HCT116 (cell line): ENCODE measurements around the gene SORCS2. TPM values are rescaled to one million over a fixed set of nuclear protein-coding genes. Genes with fewer than 3 reads are reported as not detected.

Experiments
- ATAC-seq: fragments of 200-7000 bp; cut with Tn5 transposase; 2 replicates; pipeline ENCODE4 v1.9.1; 2020; ENCODE audit warnings: mild to moderate bottlenecking, moderate library complexity
- BruUV-seq: library from RNA; stranded (reverse); fragments of 400-500 nt; replicated peaks from 2 replicates; lab custom pipeline; 2021; lab: Mats Ljungman, UMichigan
- CTCF ChIA-PET: fragments of 300-600 bp; sonication (Branson Sonifier 250); formaldehyde crosslinking; loops from one replicate; lab custom pipeline; 2021; ENCODE audit warnings: antibody characterized with exemption; lab: Charles Lee
- POLR2A ChIA-PET: fragments of 300-600, 350-600 bp; sonication (Branson Sonifier 250); formaldehyde crosslinking; loops from one replicate; lab custom pipeline; 2021; ENCODE audit warnings: antibody characterized with exemption; lab: Charles Lee
- RAD21 ChIA-PET, 2 experiments: fragments of 300-600 bp; sonication (Branson Sonifier 250); formaldehyde crosslinking; loops; one replicate each; lab custom pipeline; 2023; ENCODE audit warnings: low total read pairs in 2 of 2; ENCODE audit not compliant: uncharacterized antibody in 2 of 2, unreplicated experiment in 2 of 2, low non-redundant PET in 1 of 2; lab: Charles Lee
- DNase-seq: peaks from one replicate; pipeline ENCODE4 v3.0.0-alpha.2; 2010; ENCODE audit warnings: low read depth, low spot score
- H2AFZ ChIP-seq: fragments of 200-600 bp; shearing (Covaris generic), sonication (generic); 2 replicates; pipeline ENCODE4 v1.6.1; 2017; ENCODE audit warnings: low read depth, mixed run types, mixed read lengths, antibody characterized with exemption, low read length; ENCODE audit not compliant: poor library complexity, severe bottlenecking
- H3K27ac ChIP-seq: 2 replicates; pipeline ENCODE4 v1.5.1; 2012; ENCODE audit warnings: low read depth, low read length
- H3K27me3 ChIP-seq: fragments of 200-600 bp; sonication (generic); 2 replicates; pipeline ENCODE4 v1.6.1; 2016; ENCODE audit warnings: mixed run types, low read length, mixed read lengths; ENCODE audit not compliant: insufficient read depth
- H3K36me3 ChIP-seq, 2 experiments: fragments of 200-500 bp in 1 of 2; fragments of 200-600 bp in 1 of 2; sonication (Bioruptor generic) in 1 of 2; sonication (generic) in 1 of 2; 2 replicates each; pipeline versions ENCODE4 v1.5.1 to v1.6.1; 2014 to 2016; ENCODE audit warnings: low read length in 2 of 2, inconsistent platforms in 1 of 2, mixed read lengths in 1 of 2, mixed run types in 1 of 2; ENCODE audit not compliant: insufficient read depth in 2 of 2, control insufficient read depth in 1 of 2
- H3K4me1 ChIP-seq, 2 experiments: fragments of 200-600 bp in 1 of 2; sonication (generic) in 1 of 2; 2 replicates each; pipeline versions ENCODE4 v1.5.1 to v1.6.1; 2012 to 2017; ENCODE audit warnings: low read length in 2 of 2, inconsistent platforms in 1 of 2, mild to moderate bottlenecking in 1 of 2, mixed read lengths in 1 of 2, mixed run types in 1 of 2, moderate library complexity in 1 of 2; ENCODE audit not compliant: insufficient read depth in 2 of 2, control insufficient read depth in 1 of 2
- H3K4me2 ChIP-seq: fragments of 200-600 bp; sonication (generic); 2 replicates; pipeline ENCODE4 v1.6.1; 2017; ENCODE audit warnings: mixed run types, low read length, mixed read lengths
- H3K4me3 ChIP-seq, 2 experiments: fragments of 200-600 bp in 1 of 2; sonication (generic) in 1 of 2; replicated peaks in 1 of 2; 2 replicates each; pipeline ENCODE4 v1.5.1; 2011 to 2016; ENCODE audit warnings: low read length in 2 of 2, control low read depth in 1 of 2, low read depth in 1 of 2, mild to moderate bottlenecking in 1 of 2, mixed read lengths in 1 of 2, mixed run types in 1 of 2
- H3K79me2 ChIP-seq: fragments of 200-600 bp; sonication (generic); 2 replicates; pipeline ENCODE4 v1.6.1; 2017; ENCODE audit warnings: mild to moderate bottlenecking, mixed run types, low read length, moderate library complexity, mixed read lengths; ENCODE audit not compliant: insufficient read depth
- H3K9ac ChIP-seq: fragments of 200-600 bp; sonication (generic); 2 replicates; pipeline ENCODE4 v1.6.1; 2016; ENCODE audit warnings: low read length, mixed read lengths
- H3K9me2 ChIP-seq: fragments of 200-600 bp; sonication (generic), shearing (Covaris generic); 2 replicates; pipeline ENCODE4 v1.6.1; 2017; ENCODE audit warnings: mixed run types, mild to moderate bottlenecking, moderate library complexity; ENCODE audit not compliant: insufficient read depth
- H3K9me3 ChIP-seq, 2 experiments: fragments of 200-500 bp in 1 of 2; fragments of 200-600 bp in 1 of 2; sonication (Bioruptor generic) in 1 of 2; sonication (generic) in 1 of 2; 2 replicates each; pipeline ENCODE4 v1.6.1; 2014 to 2017; ENCODE audit warnings: low read length in 2 of 2, mixed read lengths in 2 of 2, inconsistent platforms in 1 of 2, low read depth in 1 of 2, mild to moderate bottlenecking in 1 of 2, mixed run types in 1 of 2, moderate library complexity in 1 of 2; ENCODE audit not compliant: control insufficient read depth in 1 of 2, insufficient read depth in 1 of 2
- H4K20me1 ChIP-seq: fragments of 200-600 bp; sonication (generic), shearing (Covaris generic); 2 replicates; pipeline ENCODE4 v1.6.1; 2017; ENCODE audit warnings: mixed run types, mild to moderate bottlenecking, moderate library complexity; ENCODE audit not compliant: insufficient read depth
- CBX3 ChIP-seq: IDR thresholded peaks from 2 replicates; pipeline ENCODE4 v1.6.1; 2012; ENCODE audit warnings: low read depth
- CEBPB ChIP-seq: IDR thresholded peaks from 2 replicates; pipeline ENCODE4 v1.6.1; 2012; ENCODE audit warnings: low read depth
- FOSL1 ChIP-seq: IDR thresholded peaks from 2 replicates; pipeline ENCODE4 v1.6.1; 2012; ENCODE audit warnings: low read depth
- JUND ChIP-seq: IDR thresholded peaks from 2 replicates; pipeline ENCODE4 v1.6.1; 2012
- MAX ChIP-seq: IDR thresholded peaks from 2 replicates; pipeline ENCODE4 v1.6.1; 2012
- POLR2A ChIP-seq: IDR thresholded peaks from 2 replicates; pipeline ENCODE4 v1.7.0; 2011; ENCODE audit warnings: borderline replicate concordance; ENCODE audit not compliant: insufficient read depth, insufficient read length; ENCODE audit errors: extremely low read depth
- SIN3A ChIP-seq: IDR thresholded peaks from 2 replicates; pipeline ENCODE4 v1.6.1; 2012; ENCODE audit warnings: low read depth
- SP1 ChIP-seq: IDR thresholded peaks from 2 replicates; pipeline ENCODE4 v1.6.1; 2012; ENCODE audit warnings: low read depth
- SRF ChIP-seq: IDR thresholded peaks from 2 replicates; pipeline ENCODE4 v1.6.1; 2012; ENCODE audit warnings: low read depth
- ZBTB33 ChIP-seq: IDR thresholded peaks from 2 replicates; pipeline ENCODE4 v1.6.1; 2011; ENCODE audit warnings: mild to moderate bottlenecking, low read length, moderate library complexity; ENCODE audit not compliant: insufficient replicate concordance; ENCODE audit errors: extremely low read depth
- ZFX ChIP-seq: fragments of 450-650 bp; IDR thresholded peaks from 2 replicates; pipeline ENCODE4 v1.6.1; 2017
- ZNF274 ChIP-seq: fragments of 200-500 bp; sonication (Bioruptor generic); IDR thresholded peaks from 2 replicates; pipeline ENCODE4 v1.6.1; 2014; ENCODE audit warnings: mild to moderate bottlenecking, low read depth, low read length, inconsistent platforms
- intact Hi-C: fragments of 100-400 bp; cut with micrococcal nuclease; formaldehyde crosslinking; loops from 2 replicates; pipeline ENCODE4 v1.10.0; 2022
- total RNA-seq: library from RNA; stranded (reverse); gene quantifications from one replicate; pipeline ENCODE4 v1.2.1, GENCODE V29; 2021; ENCODE audit not compliant: unreplicated experiment

SORCS2 gene
- total RNA-seq, 1 experiment from 2014 or later: 0.37 TPM

GRCh38 chr4:7287918-7288280 is 95.6 kb downstream of the SORCS2 start (continued):
- no peak for TF ChIP-seq ZNF274
- TF ChIP-seq CBX3: no peak
- no peak for TF ChIP-seq SRF

DNA sequence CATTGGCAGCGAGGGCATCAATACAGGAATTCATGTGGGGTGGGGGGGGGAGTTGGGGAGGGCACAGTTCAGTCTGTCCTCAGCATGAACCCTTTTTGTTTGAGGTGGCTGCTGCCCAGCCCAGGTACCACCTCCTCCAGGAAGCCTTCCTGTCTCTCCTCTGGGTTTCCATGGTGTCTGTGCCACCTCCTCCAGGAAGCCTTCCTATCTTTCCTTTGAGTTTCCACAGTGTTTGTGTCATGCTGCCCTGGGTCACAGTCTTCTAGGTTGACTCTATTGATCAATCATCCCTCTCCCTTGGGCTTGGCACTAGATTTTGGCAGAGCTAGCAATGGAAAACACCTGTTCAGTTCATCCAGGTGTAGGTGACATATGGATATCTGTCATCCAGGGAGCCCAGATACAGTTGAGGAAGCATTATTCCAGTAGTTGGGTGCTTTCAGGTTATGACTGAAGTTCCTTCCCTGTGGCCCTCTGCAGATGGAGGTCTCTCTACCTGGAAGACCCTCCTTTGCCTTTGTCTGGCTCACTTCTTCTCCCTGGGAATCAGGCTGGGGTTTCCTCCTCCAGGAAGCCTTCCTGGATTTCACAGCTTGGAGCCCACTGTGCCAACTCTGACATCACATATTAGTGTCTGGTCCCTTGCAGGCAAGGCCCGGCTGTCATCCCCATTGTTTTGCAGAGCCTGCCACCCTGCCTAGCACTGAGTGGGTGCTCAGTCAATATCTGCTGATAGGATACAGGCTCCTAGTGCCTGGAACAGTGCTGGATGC is 96.6 kb downstream of the SORCS2 start:
- no TSS peak for BruUV-seq
- Histone ChIP-seq H3K4me2 (no peak overlapping the region), H4K20me1 (no peaks in the 10 kb centered on the region), H3K36me3 (no peaks in the 10 kb centered on the region), H3K27ac (no peak overlapping the region), H3K4me1 (no peaks in the 10 kb centered on the region)
- intact Hi-C loops: no loop called here
- CTCF ChIA-PET: no interaction called here
- no peak for TF ChIP-seq POLR2A
- TF ChIP-seq, all 23 proteins: peak for 0
- Histone ChIP-seq H3K27me3 (peaks cover 5% of the 10 kb centered on the region; the same call in 1 of the 2 replicates), H3K9me3 (no peaks in the 10 kb centered on the region), H3K9me2 (no peaks in the 10 kb centered on the region), H2AFZ (no peak overlapping the region), H3K79me2 (no peaks in the 10 kb centered on the region), H3K4me3 (no peak overlapping the region), H3K9ac (no peak overlapping the region)
- RAD21 ChIA-PET: no interaction called here
- ATAC-seq: no peak
- no peak for DNase-seq
- POLR2A ChIA-PET: no interaction called here

DNA sequence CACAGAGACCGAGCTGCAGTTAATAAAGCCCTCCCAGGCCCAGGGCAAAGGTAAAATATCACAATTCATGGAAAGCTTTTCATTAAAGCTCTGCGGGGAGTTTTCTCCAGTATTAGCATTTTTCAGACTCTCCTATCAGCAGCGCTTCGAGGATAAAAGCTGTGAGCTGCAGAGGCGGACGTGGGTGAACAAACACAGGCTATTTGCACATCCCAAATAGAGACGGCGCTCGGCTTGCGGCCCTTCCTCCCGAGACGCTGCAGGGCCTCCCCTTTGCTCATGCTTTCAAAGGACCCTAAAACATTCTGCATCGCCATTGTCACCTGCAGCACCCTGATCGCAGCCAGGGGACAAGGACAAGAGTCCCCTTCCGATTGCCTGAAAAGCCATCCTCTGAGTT is 97.3 kb downstream of the SORCS2 start:
- no peaks in the 10 kb centered on the region for H3K4me1 ChIP-seq
- H3K4me3 ChIP-seq: no peak overlapping the region
- DNase-seq (no peak), ATAC-seq (no peak)
- H2AFZ ChIP-seq: no peak overlapping the region
- H3K36me3 ChIP-seq: no peaks in the 10 kb centered on the region
- ChIA-PET CTCF (no interaction called here), RAD21 (no interaction called here), POLR2A (no interaction called here)
- H4K20me1 ChIP-seq: no peaks in the 10 kb centered on the region
- no peak overlapping the region for H3K27ac ChIP-seq
- intact Hi-C loops: no loop called here
- BruUV-seq: no TSS peak
- H3K27me3 ChIP-seq: peaks cover 5% of the 10 kb centered on the region; the same call in 1 of the 2 replicates
- no peaks in the 10 kb centered on the region for H3K79me2 ChIP-seq
- no peak overlapping the region for H3K4me2 ChIP-seq
- H3K9ac ChIP-seq: no peak overlapping the region
- no peaks in the 10 kb centered on the region for H3K9me2 ChIP-seq
- TF ChIP-seq MAX: no peak
- no peak for TF ChIP-seq JUND
- no peak for TF ChIP-seq SP1
- TF ChIP-seq FOSL1: no peak
- TF ChIP-seq ZFX: no peak
- TF ChIP-seq CEBPB: no peak
- no peak for TF ChIP-seq ZBTB33
- no peak for TF ChIP-seq SIN3A
- no peaks in the 10 kb centered on the region for H3K9me3 ChIP-seq
